ENCODE measurements around the gene WNK1. TPM values are rescaled to one million over a fixed set of nuclear protein-coding genes. Genes with fewer than 3 reads are reported as not detected.

The WNK1 gene
- total RNA-seq, 1 experiment from 2014 or later, result 183 TPM

- H3K79me2 ChIP-seq (ENCODE audit: low read length), result peaks cover 81% of the 10 kb centered on the region
- no peak overlapping the region for H2AFZ ChIP-seq (ENCODE audit: low read length)
- H3K36me3 ChIP-seq (ENCODE audit: insufficient read depth, low read length), result peaks cover 12% of the 10 kb centered on the region; the same call in 1 of the 2 replicates
- no peaks in the 10 kb centered on the region for H3K27me3 ChIP-seq (ENCODE audit: low read length)
- no peaks in the 10 kb centered on the region for H3K9me3 ChIP-seq (ENCODE audit: low read length)
- no peak for DNase-seq
- no peak overlapping the region for H3K9ac ChIP-seq (ENCODE audit: low read length)
- no peaks in the 10 kb centered on the region for H4K20me1 ChIP-seq (ENCODE audit: insufficient read depth, low read depth, low read length)
- no peaks in the 10 kb centered on the region; the same call in 1 of the 2 replicates for H3K4me1 ChIP-seq (ENCODE audit: low read length)
- H3K27ac ChIP-seq (ENCODE audit: low read length), result no peak overlapping the region
- no peak overlapping the region for H3K4me3 ChIP-seq (ENCODE audit: low read length)
- no peak overlapping the region for H3K4me2 ChIP-seq (ENCODE audit: low read depth, low read length, poor library complexity, severe bottlenecking)
- H3K9me2 ChIP-seq (replicated peaks; ENCODE audit: insufficient read depth, low read length), result no peaks in the 10 kb centered on the region
Measured at GRCh38 chr12:835754-836518, 83.6 kb downstream of the WNK1 start.

- Histone ChIP-seq H4K20me1 (ENCODE audit: insufficient read depth, low read depth, low read length) (no peaks in the 10 kb centered on the region), H3K36me3 (ENCODE audit: insufficient read depth, low read length) (peaks cover 10% of the 10 kb centered on the region; the same call in 1 of the 2 replicates), H3K9me3 (ENCODE audit: low read length) (no peaks in the 10 kb centered on the region), H3K9ac (ENCODE audit: low read length) (no peak overlapping the region), H3K27ac (ENCODE audit: low read length) (no peak overlapping the region), H3K4me1 (ENCODE audit: low read length) (no peaks in the 10 kb centered on the region; the same call in 1 of the 2 replicates), H3K4me2 (ENCODE audit: low read depth, low read length, poor library complexity, severe bottlenecking) (no peak overlapping the region), H3K9me2 (replicated peaks; ENCODE audit: insufficient read depth, low read length) (no peaks in the 10 kb centered on the region), H2AFZ (ENCODE audit: low read length) (no peak overlapping the region), H3K79me2 (ENCODE audit: low read length) (peaks cover 89% of the 10 kb centered on the region), H3K4me3 (ENCODE audit: low read length) (no peak overlapping the region), H3K27me3 (ENCODE audit: low read length) (no peaks in the 10 kb centered on the region)
- no peak for DNase-seq
Measured at GRCh38 chr12:836952-837351, 84.6 kb downstream of the WNK1 start.

GRCh38 chr12:837548-837947 is 85.2 kb downstream of the WNK1 start:
- Histone ChIP-seq H3K9ac (ENCODE audit: low read length) (no peak overlapping the region), H2AFZ (ENCODE audit: low read length) (no peak overlapping the region), H3K27me3 (ENCODE audit: low read length) (no peaks in the 10 kb centered on the region), H3K79me2 (ENCODE audit: low read length) (peaks cover 91% of the 10 kb centered on the region), H3K36me3 (ENCODE audit: insufficient read depth, low read length) (peaks cover 7% of the 10 kb centered on the region; the same call in 1 of the 2 replicates), H3K4me2 (ENCODE audit: low read depth, low read length, poor library complexity, severe bottlenecking) (no peak overlapping the region), H3K4me3 (ENCODE audit: low read length) (no peak overlapping the region), H3K9me2 (replicated peaks; ENCODE audit: insufficient read depth, low read length) (no peaks in the 10 kb centered on the region), H3K9me3 (ENCODE audit: low read length) (no peaks in the 10 kb centered on the region), H4K20me1 (ENCODE audit: insufficient read depth, low read depth, low read length) (no peaks in the 10 kb centered on the region), H3K27ac (ENCODE audit: low read length) (no peak overlapping the region), H3K4me1 (ENCODE audit: low read length) (no peaks in the 10 kb centered on the region; the same call in 1 of the 2 replicates)
- DNase-seq, result no peak

GRCh38 chr12:843609-844008 is 91.2 kb downstream of the WNK1 start:
- no peak overlapping the region for H3K4me2 ChIP-seq (ENCODE audit: low read depth, low read length, poor library complexity, severe bottlenecking)
- no peaks in the 10 kb centered on the region for H4K20me1 ChIP-seq (ENCODE audit: insufficient read depth, low read depth, low read length)
- H3K4me3 ChIP-seq (ENCODE audit: low read length), result no peak overlapping the region
- no peak overlapping the region for H3K27ac ChIP-seq (ENCODE audit: low read length)
- H3K9me2 ChIP-seq (replicated peaks; ENCODE audit: insufficient read depth, low read length), result no peaks in the 10 kb centered on the region
- H3K27me3 ChIP-seq (ENCODE audit: low read length), result no peaks in the 10 kb centered on the region
- no peak overlapping the region for H3K9ac ChIP-seq (ENCODE audit: low read length)
- H3K36me3 ChIP-seq (ENCODE audit: insufficient read depth, low read length), result peaks cover 10% of the 10 kb centered on the region; the same call in 1 of the 2 replicates
- peaks cover 87% of the 10 kb centered on the region for H3K79me2 ChIP-seq (ENCODE audit: low read length)
- H3K9me3 ChIP-seq (ENCODE audit: low read length), result no peaks in the 10 kb centered on the region
- no peak for DNase-seq
- no peak overlapping the region for H2AFZ ChIP-seq (ENCODE audit: low read length)
- H3K4me1 ChIP-seq (ENCODE audit: low read length), result no peaks in the 10 kb centered on the region; the same call in 1 of the 2 replicates

GRCh38 chr12:846421-846820 is 94.0 kb downstream of the WNK1 start:
- peaks cover 10% of the 10 kb centered on the region; the same call in 1 of the 2 replicates for H3K36me3 ChIP-seq (ENCODE audit: insufficient read depth, low read length)
- no peak overlapping the region for H3K27ac ChIP-seq (ENCODE audit: low read length)
- H3K79me2 ChIP-seq (ENCODE audit: low read length), result peaks cover 78% of the 10 kb centered on the region
- H3K9me3 ChIP-seq (ENCODE audit: low read length), result no peaks in the 10 kb centered on the region
- no peak overlapping the region for H3K9ac ChIP-seq (ENCODE audit: low read length)
- H3K4me2 ChIP-seq (ENCODE audit: low read depth, low read length, poor library complexity, severe bottlenecking), result no peak overlapping the region
- no peaks in the 10 kb centered on the region for H3K9me2 ChIP-seq (replicated peaks; ENCODE audit: insufficient read depth, low read length)
- H2AFZ ChIP-seq (ENCODE audit: low read length), result no peak overlapping the region
- H3K4me3 ChIP-seq (ENCODE audit: low read length), result no peak overlapping the region
- no peaks in the 10 kb centered on the region for H4K20me1 ChIP-seq (ENCODE audit: insufficient read depth, low read depth, low read length)
- no peak for DNase-seq
- no peaks in the 10 kb centered on the region for H3K4me1 ChIP-seq (ENCODE audit: low read length)
- H3K27me3 ChIP-seq (ENCODE audit: low read length), result no peaks in the 10 kb centered on the region

GRCh38 chr12:848173-848865 is 95.9 kb downstream of the WNK1 start:
- Histone ChIP-seq H3K9me2 (replicated peaks; ENCODE audit: insufficient read depth, low read length) (no peaks in the 10 kb centered on the region), H3K4me1 (ENCODE audit: low read length) (no peaks in the 10 kb centered on the region), H3K79me2 (ENCODE audit: low read length) (peaks cover 80% of the 10 kb centered on the region), H3K4me2 (ENCODE audit: low read depth, low read length, poor library complexity, severe bottlenecking) (no peak overlapping the region), H3K4me3 (ENCODE audit: low read length) (no peak overlapping the region), H3K36me3 (ENCODE audit: insufficient read depth, low read length) (peaks cover 10% of the 10 kb centered on the region; the same call in 1 of the 2 replicates), H2AFZ (ENCODE audit: low read length) (no peak overlapping the region), H3K27me3 (ENCODE audit: low read length) (no peaks in the 10 kb centered on the region), H3K27ac (ENCODE audit: low read length) (no peak overlapping the region), H4K20me1 (ENCODE audit: insufficient read depth, low read depth, low read length) (no peaks in the 10 kb centered on the region), H3K9me3 (ENCODE audit: low read length) (no peaks in the 10 kb centered on the region), H3K9ac (ENCODE audit: low read length) (no peak overlapping the region)
- DNase-seq, result no peak

GRCh38 chr12:848882-849527 is 96.6 kb downstream of the WNK1 start:
- no peak for DNase-seq
- H3K9me3 ChIP-seq (ENCODE audit: low read length), result no peaks in the 10 kb centered on the region

More at GRCh38 chr12:848882-849527, 96.6 kb downstream of the WNK1 start:
- Histone ChIP-seq H3K36me3 (ENCODE audit: insufficient read depth, low read length) (peaks cover 10% of the 10 kb centered on the region; the same call in 1 of the 2 replicates), H3K4me3 (ENCODE audit: low read length) (no peak overlapping the region), H3K4me1 (ENCODE audit: low read length) (no peaks in the 10 kb centered on the region), H3K9me2 (replicated peaks; ENCODE audit: insufficient read depth, low read length) (no peaks in the 10 kb centered on the region), H2AFZ (ENCODE audit: low read length) (no peak overlapping the region), H3K9ac (ENCODE audit: low read length) (no peak overlapping the region), H3K79me2 (ENCODE audit: low read length) (peaks cover 82% of the 10 kb centered on the region), H3K27ac (ENCODE audit: low read length) (no peak overlapping the region), H3K4me2 (ENCODE audit: low read depth, low read length, poor library complexity, severe bottlenecking) (no peak overlapping the region), H4K20me1 (ENCODE audit: insufficient read depth, low read depth, low read length) (no peaks in the 10 kb centered on the region), H3K27me3 (ENCODE audit: low read length) (no peaks in the 10 kb centered on the region)

All from Karpas-422 (cell line).